Right lobe of liver (tissue), 4 donors: ENCODE results near the gene GPX5.

ENCODE experiments used
- POLR2A ChIP-seq: fragments of 450-650 bp; IDR thresholded peaks from one replicate; pipeline ENCODE4 v1.6.1; 2017; ENCODE audit warnings: antibody characterized with exemption, mild to moderate bottlenecking
- TF ChIP-seq, protein P1 (sequence below), 4 donors: fragments of 200-600 bp in 3 of 4; fragments of 450-650 bp in 1 of 4; IDR thresholded peaks; one replicate each; pipeline versions ENCODE4 v1.5.1 to v1.8.0; 2016 to 2022; ENCODE audit warnings: antibody characterized with exemption in 4 of 4, mild to moderate bottlenecking in 2 of 4
- donor health status: DM: no; HTN: no; CAD: no.
- donor health status: DM: no; HTN: no; CAD: no.
- donor health status: DM: no; HTN: yes; CAD: no.

DNA sequence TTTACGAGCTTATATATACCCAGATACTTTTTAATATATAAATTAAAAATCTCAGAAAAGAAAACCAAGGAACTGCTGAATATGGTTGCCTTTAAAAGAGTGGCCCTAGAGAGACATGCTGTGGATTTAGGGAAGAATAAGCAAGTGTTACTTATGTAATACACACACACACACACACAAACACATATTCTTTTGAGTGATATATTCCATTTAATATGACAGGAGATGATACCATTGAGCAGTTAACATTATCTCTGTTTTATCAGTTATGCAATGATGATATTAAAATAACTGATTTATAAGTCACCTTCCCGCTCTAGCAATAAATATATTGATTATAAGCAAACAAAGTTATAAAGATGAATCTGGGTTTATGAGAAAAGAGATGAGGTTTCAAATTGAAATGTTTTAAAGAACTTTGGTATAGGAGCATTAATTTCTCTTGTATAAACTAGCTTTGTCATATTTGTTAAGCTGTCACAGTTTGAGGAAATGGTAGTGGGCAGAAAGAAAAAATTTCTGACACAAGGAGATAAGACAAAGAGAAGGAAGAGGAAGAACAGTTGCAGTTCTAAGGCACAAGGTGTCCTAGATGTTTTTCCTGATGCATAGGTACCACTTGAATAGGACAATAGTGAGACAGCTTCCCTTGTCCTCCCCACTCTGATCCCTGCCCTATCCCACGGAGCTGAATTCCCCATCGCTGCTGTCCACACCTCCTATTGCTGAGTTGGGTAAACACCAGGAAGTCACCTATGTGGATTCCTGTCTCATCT lies 26.4 kb downstream of the GPX5 start:
- TF ChIP-seq POLR2A = no peak
- TF ChIP-seq, protein P1, sequence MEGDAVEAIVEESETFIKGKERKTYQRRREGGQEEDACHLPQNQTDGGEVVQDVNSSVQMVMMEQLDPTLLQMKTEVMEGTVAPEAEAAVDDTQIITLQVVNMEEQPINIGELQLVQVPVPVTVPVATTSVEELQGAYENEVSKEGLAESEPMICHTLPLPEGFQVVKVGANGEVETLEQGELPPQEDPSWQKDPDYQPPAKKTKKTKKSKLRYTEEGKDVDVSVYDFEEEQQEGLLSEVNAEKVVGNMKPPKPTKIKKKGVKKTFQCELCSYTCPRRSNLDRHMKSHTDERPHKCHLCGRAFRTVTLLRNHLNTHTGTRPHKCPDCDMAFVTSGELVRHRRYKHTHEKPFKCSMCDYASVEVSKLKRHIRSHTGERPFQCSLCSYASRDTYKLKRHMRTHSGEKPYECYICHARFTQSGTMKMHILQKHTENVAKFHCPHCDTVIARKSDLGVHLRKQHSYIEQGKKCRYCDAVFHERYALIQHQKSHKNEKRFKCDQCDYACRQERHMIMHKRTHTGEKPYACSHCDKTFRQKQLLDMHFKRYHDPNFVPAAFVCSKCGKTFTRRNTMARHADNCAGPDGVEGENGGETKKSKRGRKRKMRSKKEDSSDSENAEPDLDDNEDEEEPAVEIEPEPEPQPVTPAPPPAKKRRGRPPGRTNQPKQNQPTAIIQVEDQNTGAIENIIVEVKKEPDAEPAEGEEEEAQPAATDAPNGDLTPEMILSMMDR (IDR thresholded peaks at IDR 0.05) = no peak
